ENCODE measurements around the gene BLNK. TPM values are rescaled to one million over a fixed set of nuclear protein-coding genes. Genes with fewer than 3 reads are reported as not detected.

The BLNK gene
- total RNA-seq (10 to 100 TPM in 4 of 5 donors, 1 to 10 TPM in 1; 1.3 to 38.5 (median 25.2) TPM), polyA plus RNA-seq (10 to 100 TPM in 2 of 3 donors, 1 to 10 TPM in 1; 9.6 to 22.0 (median 20.2) TPM)
- long read RNA-seq, donor 1 = 0 reads
- long read RNA-seq, donor 2, partial matches to known transcripts = 0 of 4 reads
- long read RNA-seq, donor 2, other reads (novel, unspliced or antisense) = 0 of 4 reads
- long read RNA-seq, donor 3, partial matches to known transcripts = 0 of 2 reads
- long read RNA-seq, donor 3, other reads (novel, unspliced or antisense) = 0 of 2 reads
- long read RNA-seq, donor 4 = 0 reads
- long read RNA-seq, donor 5 = 0 reads
- long read RNA-seq, donor 6, partial matches to known transcripts = 0 of 6 reads
- long read RNA-seq, donor 6, other reads (novel, unspliced or antisense) = 0 of 6 reads
- long read RNA-seq, donor 7, partial matches to known transcripts = 0 of 2 reads
- long read RNA-seq, donor 7, other reads (novel, unspliced or antisense) = 0 of 2 reads
- long read RNA-seq, donor 8, partial matches to known transcripts = 0 of 3 reads
- long read RNA-seq, donor 8, other reads (novel, unspliced or antisense) = 0 of 3 reads
- long read RNA-seq, donor 9, partial matches to known transcripts = 0 of 1 reads
- long read RNA-seq, donor 9, other reads (novel, unspliced or antisense) = 0 of 1 reads
- long read RNA-seq, donor 10, partial matches to known transcripts = 0 of 2 reads
- long read RNA-seq, donor 10, other reads (novel, unspliced or antisense) = 0 of 2 reads

- DNase-seq = peak; percentile 90 to 91
- H3K36me3 ChIP-seq = no peaks in the 10 kb centered on the region
- no peaks in the 10 kb centered on the region for H3K27me3 ChIP-seq
- WGBS, 5 donors = 14 to 39% (median 20%) methylated on average over 6 of the region's 6 CpGs
- H3K4me1 ChIP-seq = peaks cover 21 to 62% (median 35%) of the 10 kb centered on the region in 4 donors
- H3K9me3 ChIP-seq = no peaks in the 10 kb centered on the region
- peak within 1 kb of the TSS; percentile 24 to 48 (median 38) for H3K4me3 ChIP-seq
- no peak for TF ChIP-seq POLR2A (IDR thresholded peaks at IDR 0.05)
- peak; percentile 49 to 92 (median 92) for TF ChIP-seq POLR2AphosphoS5 (IDR thresholded peaks at IDR 0.05)
- H3K27ac ChIP-seq = peak within 1 kb of the TSS; percentile 73 to 89 (median 83)
- intact Hi-C loops (cut with DNase I; ENCODE audit: low total_unique reads) = no loop called here
Measured at GRCh38 chr10:96271016-96271815, at the start of gene BLNK. BLNK (minus strand) TSS chr10:96271569; CDS start chr10:96271398, 171 bp downstream.

DNA sequence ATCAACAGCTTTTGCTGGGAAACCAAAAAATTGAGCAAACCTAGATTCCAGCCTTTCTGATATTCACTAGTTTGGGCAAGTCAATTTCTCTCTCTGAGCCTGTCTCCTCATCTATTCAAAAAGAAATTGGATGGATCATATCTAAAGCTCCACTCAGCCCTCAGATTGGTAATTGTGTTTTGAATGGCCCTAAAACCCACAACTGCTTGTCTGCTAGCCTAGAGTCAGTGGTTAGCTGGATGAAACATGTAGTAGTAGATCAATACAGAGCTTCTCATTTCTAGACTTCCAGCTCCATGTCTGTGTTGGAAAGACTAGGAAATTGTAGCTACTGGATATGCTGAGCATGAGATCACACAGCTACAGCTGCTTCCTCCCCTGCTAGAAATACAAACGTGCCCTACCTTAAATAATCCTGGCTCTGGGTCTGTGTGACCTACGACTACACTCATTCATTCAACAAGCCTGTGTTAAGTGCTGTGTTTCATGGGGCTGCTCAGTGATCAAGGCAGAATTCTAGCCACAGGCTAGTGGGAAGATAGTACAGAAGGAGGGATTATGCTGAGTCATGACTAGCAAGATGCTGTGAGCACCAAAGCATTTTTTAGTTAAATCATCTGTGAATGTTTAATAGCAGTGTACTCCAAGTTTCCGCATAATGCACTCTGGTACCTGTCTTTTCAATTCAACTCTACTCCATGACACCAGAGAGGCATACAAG lies 48.5 kb upstream of the BLNK start:
- Histone ChIP-seq H3K36me3 (no peaks in the 10 kb centered on the region), H3K4me1 (no peaks in the 10 kb centered on the region), H3K4me3 (no peak overlapping the region), H3K27me3 (peaks cover 0 to 20% (median 2%) of the 10 kb centered on the region in 3 donors), H3K27ac (no peak overlapping the region), H3K9me3 (no peaks in the 10 kb centered on the region)
- TF ChIP-seq POLR2AphosphoS5 (IDR thresholded peaks at IDR 0.05) = no peak
- no peak for TF ChIP-seq POLR2A (IDR thresholded peaks at IDR 0.05)
- no peak for TF ChIP-seq EP300 (IDR thresholded peaks at IDR 0.05)
- no peak for TF ChIP-seq CTCF (IDR thresholded peaks at IDR 0.05)
- WGBS, 5 donors = 34 to 39% (median 38%) methylated on average over 3 of the region's 3 CpGs
- intact Hi-C loops (cut with DNase I; ENCODE audit: low total_unique reads) = no loop called here
- DNase-seq = peak in 1 of 2 donors; percentile 24

- no peak for TF ChIP-seq EP300 (IDR thresholded peaks at IDR 0.05)
- no peaks in the 10 kb centered on the region for H3K9me3 ChIP-seq
- intact Hi-C loops (cut with DNase I; ENCODE audit: low total_unique reads) = no loop called here
- no peak overlapping the region for H3K4me3 ChIP-seq
- 72 to 84% (median 78%) methylated on average over 4 of the region's 4 CpGs for WGBS, 5 donors
- no peaks in the 10 kb centered on the region for H3K36me3 ChIP-seq
- no peaks in the 10 kb centered on the region for H3K4me1 ChIP-seq
- peaks cover 0 to 20% (median 2%) of the 10 kb centered on the region in 3 donors for H3K27me3 ChIP-seq
- H3K27ac ChIP-seq = no peak overlapping the region
- DNase-seq = no peak
Measured at GRCh38 chr10:96317067-96317833, 45.9 kb upstream of the BLNK start.

GRCh38 chr10:96313344-96313743 lies 42.0 kb upstream of the BLNK start:
- TF ChIP-seq POLR2A (IDR thresholded peaks at IDR 0.05) (no peak), CTCF (IDR thresholded peaks at IDR 0.05) (no peak), POLR2AphosphoS5 (IDR thresholded peaks at IDR 0.05) (no peak), EP300 (IDR thresholded peaks at IDR 0.05) (no peak)
- Histone ChIP-seq H3K4me3 (no peak overlapping the region), H3K27ac (no peak overlapping the region), H3K27me3 (peaks cover 0 to 9% (median 0%) of the 10 kb centered on the region in 3 donors), H3K36me3 (no peaks in the 10 kb centered on the region), H3K9me3 (no peaks in the 10 kb centered on the region), H3K4me1 (peaks cover 0 to 18% (median 13%) of the 10 kb centered on the region in 4 donors)
- WGBS, 5 donors = 65 to 71% (median 67%) methylated on average over 2 of the region's 2 CpGs
- no peak for DNase-seq
- intact Hi-C loops (cut with DNase I; ENCODE audit: low total_unique reads) = no loop called here

All from stomach (tissue), 19 donors.